GM18519 (cell line): ENCODE data around the gene TTC23L.
"Not testable (repeated sequence)": the region's sequence is repeated elsewhere in the genome, so short reads cannot be mapped to it uniquely, and the experiment has no call there.

Experiments
- ATAC-seq: cut with Tn5 transposase; IDR thresholded peaks from one replicate; pipeline ENCODE4 v1.9.1; 2021; ENCODE audit warnings: mild to moderate bottlenecking, moderate library complexity; ENCODE audit not compliant: unreplicated experiment, low FRiP score

Gene TTC23L

DNA sequence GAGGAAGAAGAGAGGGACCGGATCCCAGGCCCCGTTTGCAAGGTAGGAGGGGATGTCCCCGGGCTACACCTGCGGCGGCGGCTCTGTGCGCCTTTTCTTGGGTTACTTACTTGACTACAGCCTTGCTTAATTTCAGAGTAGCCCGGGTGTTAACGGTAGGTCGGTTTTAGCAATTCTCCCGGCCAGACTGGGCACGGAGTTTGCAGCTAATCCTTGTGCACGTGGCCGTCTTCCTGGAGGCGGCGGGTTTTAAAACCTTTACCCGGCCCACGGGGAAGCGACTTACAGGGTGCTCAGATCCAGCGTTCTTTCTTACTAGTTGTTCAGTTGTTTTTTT lies 76.9 kb downstream of the TTC23L start:
- no peak for ATAC-seq

DNA sequence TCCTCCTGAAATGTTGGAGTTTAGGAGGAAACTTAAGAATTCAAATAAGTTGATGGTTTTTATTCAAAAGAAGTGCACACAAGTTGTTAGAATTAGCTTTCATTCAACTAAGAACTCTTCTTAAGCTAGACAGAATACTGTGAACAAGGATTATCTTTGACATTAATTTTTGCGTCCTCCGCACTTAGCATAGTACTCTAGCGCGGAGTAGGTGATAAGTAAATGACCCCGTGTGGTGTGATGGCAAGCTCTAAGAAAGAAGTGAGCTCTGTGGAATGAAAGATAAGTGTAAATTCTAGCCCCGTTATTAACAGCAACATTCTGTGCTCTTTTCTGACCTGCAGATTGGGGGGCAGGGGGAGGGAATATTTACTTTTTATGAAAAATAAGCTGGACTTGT lies 77.6 kb downstream of the TTC23L start:
- ATAC-seq, result no peak

- ATAC-seq, result no peak
Observed at GRCh38 chr5:34918025-34918424, 79.1 kb downstream of the TTC23L start.

DNA sequence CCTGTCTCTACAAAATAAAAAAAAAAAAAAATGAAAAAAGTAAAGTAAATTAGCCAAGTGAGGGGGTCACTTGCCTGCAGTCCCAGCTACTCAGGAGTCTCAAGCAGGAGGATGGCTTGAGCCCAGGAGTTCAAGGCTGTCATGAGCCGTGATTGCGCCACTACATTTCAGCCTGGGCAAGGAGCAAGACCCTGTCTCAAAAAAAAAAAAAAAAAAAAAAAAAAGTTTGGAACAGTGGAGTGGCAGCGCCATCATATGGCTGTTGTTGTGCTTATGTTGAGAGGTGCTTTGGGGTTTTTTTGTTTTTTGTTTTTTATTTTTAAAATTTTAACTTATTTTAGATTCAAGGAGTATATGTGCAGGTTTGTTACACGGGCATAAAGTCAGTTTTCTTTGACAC lies 80.1 kb downstream of the TTC23L start:
- ATAC-seq, result no peak

GRCh38 chr5:34923256-34923655 lies 84.3 kb downstream of the TTC23L start:
- not testable (repeated sequence) for ATAC-seq

DNA sequence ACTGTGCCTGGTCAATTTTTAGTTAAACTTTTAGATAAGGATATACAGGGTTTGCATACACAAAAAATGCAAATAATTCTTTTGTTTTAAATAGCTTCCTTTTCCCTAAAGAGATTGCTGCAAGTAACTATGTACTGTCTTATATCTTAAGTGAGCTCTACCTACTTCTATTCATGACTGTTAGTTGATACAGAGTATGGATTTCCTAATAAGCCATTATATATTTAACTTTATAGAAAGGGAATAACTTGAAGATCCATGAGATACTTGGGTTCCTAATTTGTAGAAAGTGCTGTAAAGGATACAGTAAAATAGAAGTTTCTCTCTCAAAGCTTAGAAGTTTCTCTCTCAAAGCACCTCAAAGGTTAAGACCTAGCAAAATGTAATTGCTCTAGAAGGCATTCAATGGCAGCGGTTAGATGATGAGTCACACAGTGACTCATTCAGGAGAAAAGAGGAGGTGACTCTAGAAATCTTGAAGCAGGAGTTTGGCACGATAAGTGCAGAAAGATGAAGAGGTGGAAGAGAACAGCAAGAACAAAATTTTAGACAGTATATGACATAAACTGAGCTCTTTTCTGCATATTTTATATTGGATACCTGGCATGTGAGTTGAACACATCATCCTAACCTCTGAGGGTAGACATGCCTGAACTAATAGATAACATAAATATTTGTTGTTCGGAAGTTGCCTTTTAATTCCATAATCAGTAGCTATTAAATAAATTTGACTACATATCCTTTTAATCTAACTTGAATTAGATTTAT lies 84.9 kb downstream of the TTC23L start:
- ATAC-seq, result no peak

DNA sequence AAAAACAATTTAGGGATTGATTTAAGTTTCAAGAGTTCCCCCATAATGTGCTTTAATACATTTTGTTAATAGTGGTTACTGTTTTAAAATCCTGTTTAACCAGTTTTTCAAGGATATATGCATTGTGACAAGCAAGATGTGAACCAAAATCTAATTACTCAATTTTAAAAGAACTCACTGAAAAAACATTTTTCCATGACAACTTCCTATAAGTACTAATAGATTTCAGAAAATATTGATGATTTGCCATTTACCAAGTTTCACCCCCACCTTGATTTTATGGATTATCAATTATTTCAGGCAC lies 85.5 kb downstream of the TTC23L start:
- ATAC-seq, result no peak

DNA sequence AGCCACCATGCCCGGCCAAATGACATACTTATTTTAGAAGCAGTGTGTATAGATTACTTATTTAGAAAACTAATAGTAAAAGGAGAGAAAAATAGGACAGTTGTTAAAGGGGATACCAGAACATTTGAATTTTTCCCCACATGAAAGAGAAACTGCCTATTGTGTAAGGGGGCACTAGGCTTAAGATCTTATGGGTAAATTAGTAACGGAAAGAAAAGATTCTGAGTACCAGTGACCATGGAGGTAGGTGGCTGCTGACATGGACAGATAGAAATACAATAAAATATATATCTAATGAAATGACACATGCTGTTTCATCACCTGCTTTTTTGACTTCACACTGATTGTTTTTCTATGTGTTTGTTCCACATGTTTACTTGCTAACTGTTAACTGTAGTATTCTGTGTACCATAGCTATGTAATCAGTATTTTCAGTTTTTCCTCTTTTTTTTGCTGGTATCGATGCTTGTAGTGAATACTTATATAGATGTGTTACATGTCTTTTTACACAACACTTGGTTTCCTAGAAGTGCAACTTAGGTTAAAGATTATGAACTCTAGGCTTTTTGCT lies 87.4 kb downstream of the TTC23L start:
- ATAC-seq, result no peak

DNA sequence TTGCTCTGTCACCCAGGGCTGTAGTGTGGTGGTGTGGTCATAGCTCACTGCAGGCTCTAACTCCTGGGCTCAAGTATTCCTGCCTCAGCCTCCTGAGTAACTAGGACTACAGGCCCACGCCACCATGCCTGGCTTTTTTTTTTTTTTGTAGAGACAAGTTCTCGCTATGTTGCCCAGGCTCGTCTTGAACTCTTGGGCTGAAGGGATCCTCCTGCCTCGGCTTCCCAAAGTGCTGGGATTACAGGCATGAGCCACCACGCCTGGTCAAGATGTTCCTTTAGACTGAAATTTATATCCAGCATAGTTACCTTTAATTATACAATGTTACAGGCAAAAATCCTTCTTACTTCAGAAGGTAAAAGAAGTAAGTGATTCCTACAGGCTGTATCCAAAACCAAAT lies 88.8 kb downstream of the TTC23L start:
- ATAC-seq, result no peak

DNA sequence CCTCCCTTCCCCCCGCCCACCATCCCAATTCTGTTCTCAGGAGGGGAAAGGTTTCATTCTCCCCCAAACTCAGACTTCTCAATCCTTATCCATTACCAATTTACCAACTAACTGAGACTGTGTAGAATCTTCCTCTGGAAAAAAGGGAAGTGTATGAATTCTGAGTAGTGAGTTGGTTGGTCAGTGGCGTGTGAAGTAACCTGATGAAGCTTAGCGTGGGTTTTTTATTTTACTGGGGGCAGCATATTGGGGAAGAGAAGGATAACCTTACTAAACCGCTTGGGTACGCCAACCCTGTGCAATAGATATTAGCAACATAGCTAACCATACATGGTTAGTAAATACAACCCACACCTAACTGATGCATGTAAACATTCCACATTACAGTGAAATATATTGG lies 89.3 kb downstream of the TTC23L start:
- no peak for ATAC-seq

- peak; percentile 74 for ATAC-seq
Observed at GRCh38 chr5:34929134-34929719, 90.3 kb downstream of the TTC23L start, which contains the start of gene DNAJC21. TSS of gene DNAJC21 (plus strand) at chr5:34929559. CDS start at chr5:34929820, 261 bp downstream.

DNA sequence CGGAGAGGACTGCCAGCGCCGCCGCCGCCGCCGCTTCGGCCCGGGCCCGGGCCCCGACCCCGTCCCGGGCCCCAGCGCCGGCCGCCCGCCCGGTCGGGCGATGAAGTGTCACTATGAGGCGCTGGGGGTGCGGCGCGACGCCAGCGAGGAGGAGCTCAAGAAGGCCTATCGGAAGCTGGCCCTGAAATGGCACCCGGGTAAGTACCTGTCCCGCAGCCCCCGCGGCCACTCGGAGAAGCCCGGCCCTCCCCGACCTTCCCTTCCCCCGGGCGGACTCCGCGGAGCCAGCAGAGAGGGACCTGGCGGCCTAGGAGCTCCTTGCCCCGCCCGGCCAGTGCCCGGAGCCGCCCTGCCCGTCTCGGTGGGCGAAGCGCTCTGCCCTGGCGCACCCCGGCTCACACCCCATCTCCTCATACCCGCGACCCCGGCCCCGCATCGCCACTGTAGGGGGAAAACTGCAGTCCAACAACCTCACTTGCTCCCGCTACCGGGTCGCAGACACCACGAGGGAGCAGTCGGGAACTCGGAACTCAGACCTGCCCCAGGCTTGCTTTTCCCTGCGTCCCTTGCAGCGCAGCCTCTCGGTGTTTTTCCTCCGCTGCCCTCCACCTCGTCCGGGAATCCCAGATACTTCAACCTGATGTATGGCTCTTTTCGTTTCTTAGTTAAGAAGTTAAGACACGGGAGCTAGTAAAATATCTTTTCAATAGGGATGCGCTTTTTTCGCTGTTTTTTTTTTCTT lies 90.9 kb downstream of the TTC23L start:
- ATAC-seq, result peak; percentile 61

DNA sequence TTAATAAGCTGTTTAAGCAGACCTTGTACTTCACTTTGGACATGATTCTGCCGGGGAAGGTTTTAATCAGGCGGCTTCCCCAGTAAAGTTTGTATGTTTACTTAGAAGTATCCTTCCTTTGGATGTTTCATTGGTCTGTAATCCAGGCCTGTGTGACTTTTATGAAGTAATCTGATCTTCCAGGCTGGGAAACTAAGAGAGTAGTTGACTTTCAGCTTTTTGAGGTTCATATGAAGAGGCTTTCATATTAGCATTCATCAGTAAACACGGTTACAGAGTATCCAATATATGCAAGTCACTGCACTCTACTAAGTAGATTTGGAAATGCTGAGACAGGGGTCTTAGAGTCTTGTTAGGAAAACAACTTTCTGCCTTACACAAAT lies 91.5 kb downstream of the TTC23L start:
- ATAC-seq, result no peak

- ATAC-seq, result no peak
Observed at GRCh38 chr5:34930870-34931269, 91.9 kb downstream of the TTC23L start.

DNA sequence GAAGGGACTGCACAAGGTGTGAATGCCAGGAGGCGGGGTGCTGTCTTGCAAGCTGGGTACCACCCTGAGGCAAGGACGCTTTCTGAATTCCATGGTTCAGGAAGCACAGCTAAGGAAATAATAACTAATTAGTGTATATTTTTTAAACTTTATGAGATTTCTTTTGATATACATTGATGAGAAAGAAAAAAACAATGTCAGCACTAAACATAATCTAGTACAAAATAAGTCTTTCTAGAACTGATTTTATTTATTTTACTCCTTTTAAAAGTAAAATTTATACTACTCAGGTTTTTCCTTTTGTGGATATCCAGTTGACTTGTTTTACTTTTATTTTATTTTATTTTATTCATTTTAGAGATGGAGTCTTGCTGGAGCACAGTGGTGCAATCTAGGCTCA lies 94.0 kb downstream of the TTC23L start:
- no peak for ATAC-seq

GRCh38 chr5:34941936-34942335 lies 103.0 kb downstream of the TTC23L start:
- ATAC-seq, result no peak

DNA sequence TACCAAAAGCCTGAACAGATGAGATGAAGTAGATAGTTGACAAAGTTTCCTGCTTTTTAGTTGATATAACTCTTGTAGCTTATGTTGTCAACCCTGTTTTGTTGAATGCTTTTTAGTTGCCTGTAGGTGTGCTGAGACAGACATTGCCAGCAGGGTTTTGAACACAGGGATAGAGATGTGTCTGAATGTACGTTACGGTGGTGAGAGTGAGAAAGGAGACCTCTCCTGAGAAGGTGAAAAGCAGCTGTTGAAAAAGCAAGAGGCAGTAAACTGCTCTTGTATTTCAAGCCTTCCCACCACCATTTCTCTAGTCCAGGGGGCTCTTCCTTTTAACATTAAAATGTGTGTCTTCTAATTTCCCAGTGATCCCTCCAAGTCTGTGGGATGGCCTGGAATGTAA lies 105.1 kb downstream of the TTC23L start:
- no peak for ATAC-seq

DNA sequence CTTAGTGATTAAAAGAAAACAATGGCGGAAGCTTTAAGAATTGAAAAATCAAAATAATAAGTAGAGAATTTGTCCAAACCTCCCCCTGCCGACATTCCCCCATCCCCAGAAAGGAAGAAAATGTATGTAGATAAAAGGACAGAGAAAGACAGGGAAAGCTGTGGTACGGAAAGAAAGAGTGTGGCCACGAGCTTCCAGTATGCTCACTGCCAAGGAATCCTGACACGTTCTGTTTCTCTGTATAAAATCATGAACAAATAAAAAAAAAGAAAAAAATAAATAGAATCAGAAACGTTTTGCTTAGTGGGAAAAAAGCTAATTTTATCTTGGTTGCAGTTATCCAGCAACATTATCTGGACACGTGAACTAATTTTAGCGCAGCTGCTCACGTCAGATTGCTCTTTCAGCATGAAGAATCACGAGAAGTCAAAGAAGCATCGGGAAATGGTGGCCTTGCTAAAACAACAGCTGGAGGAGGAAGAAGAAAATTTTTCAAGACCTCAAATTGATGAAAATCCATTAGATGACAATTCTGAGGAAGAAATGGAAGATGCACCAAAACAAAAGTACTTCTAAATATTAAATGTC lies 105.6 kb downstream of the TTC23L start:
- ATAC-seq, result no peak
